Thyroid gland (tissue), 4 donors: ENCODE results near the gene GOLPH3. TPM values are rescaled to one million over a fixed set of nuclear protein-coding genes. Genes with fewer than 3 reads are reported as not detected.

Experiments used
- DNase-seq, 2 donors: peaks; one replicate each; pipeline ENCODE4 v3.0.0-alpha.2; 2019
- H3K27ac ChIP-seq, 3 donors: fragments of 200-600 bp; sonication (generic); 1 replicate in 2 of 3; 2 replicates in 1 of 3; pipeline ENCODE4 v1.5.1; 2016 to 2019; ENCODE audit warnings: mild to moderate bottlenecking in 1 of 3, moderate library complexity in 1 of 3
- H3K27me3 ChIP-seq: fragments of 200-600 bp; sonication (generic); one replicate; pipeline ENCODE4 v1.5.1; 2019
- H3K36me3 ChIP-seq, 2 donors: fragments of 200-600 bp; sonication (generic); one replicate each; pipeline ENCODE4 v1.5.1; 2016 to 2019
- H3K4me1 ChIP-seq, 2 donors: fragments of 200-600 bp; sonication (generic); one replicate each; pipeline ENCODE4 v1.5.1; 2017 to 2019
- H3K4me3 ChIP-seq, 3 donors: fragments of 200-600 bp; sonication (generic); replicated peaks in 1 of 3; 1 replicate in 2 of 3; 2 replicates in 1 of 3; pipeline ENCODE4 v1.5.1; 2016; ENCODE audit warnings: mild to moderate bottlenecking in 1 of 3
- H3K9me3 ChIP-seq: fragments of 200-600 bp; sonication (generic); one replicate; pipeline ENCODE4 v1.5.1; 2017
- CTCF ChIP-seq, 6 experiments: fragments of 200-600 bp in 3 of 6; fragments of 450-650 bp in 3 of 6; sonication (generic) in 3 of 6; IDR thresholded peaks; one replicate each; pipeline ENCODE4 v1.5.1; 2016 to 2019; ENCODE audit warnings: antibody characterized with exemption in 6 of 6, mild to moderate bottlenecking in 2 of 6, inconsistent platforms in 1 of 6, moderate library complexity in 1 of 6
- POLR2A ChIP-seq, 2 donors: fragments of 450-650 bp; IDR thresholded peaks; one replicate each; pipeline ENCODE4 v1.6.1; 2017; ENCODE audit warnings: antibody characterized with exemption in 2 of 2, mild to moderate bottlenecking in 2 of 2, moderate library complexity in 1 of 2
- WGBS, 2 donors: methylation state at CpG; one replicate each; pipeline ENCODE4 v1.1.5; 2017; 5-methylcytosine and 5-hydroxymethylcytosine counted together
- intact Hi-C: fragments of 100-400 bp; cut with DNase I; formaldehyde crosslinking; loops from one replicate; pipeline ENCODE4 v1.15.1; 2023
- total RNA-seq, 4 donors: library from RNA; depleted of rRNA; stranded (reverse); fragments of >200 nt; gene quantifications; one replicate each; pipeline ENCODE4 v1.2.3, GENCODE V29; 2016

The GOLPH3 gene
- total RNA-seq, 4 donors from 2014 or later: 105 to 138 (median 125) TPM

- WGBS, 2 donors: 71 to 80% methylated on average over 2 of the region's 2 CpGs
- no peak for DNase-seq
- Histone ChIP-seq H3K9me3 (no peaks in the 10 kb centered on the region), H3K27ac (no peak overlapping the region), H3K36me3 (no peaks in the 10 kb centered on the region), H3K4me3 (no peak overlapping the region), H3K4me1 (peaks cover 18 to 27% of the 10 kb centered on the region in 2 donors), H3K27me3 (no peaks in the 10 kb centered on the region)
- intact Hi-C loops: no loop called here
- no peak for TF ChIP-seq POLR2A (IDR thresholded peaks at IDR 0.05)
- TF ChIP-seq CTCF (IDR thresholded peaks at IDR 0.05): no peak
Observed at GRCh38 chr5:32159328-32160072, 14.6 kb downstream of the GOLPH3 start.

- Histone ChIP-seq H3K4me3 (no peak overlapping the region), H3K36me3 (no peaks in the 10 kb centered on the region), H3K27me3 (no peaks in the 10 kb centered on the region), H3K27ac (no peak overlapping the region), H3K9me3 (no peaks in the 10 kb centered on the region), H3K4me1 (peaks cover 21 to 32% of the 10 kb centered on the region in 2 donors)
- DNase-seq: no peak
- intact Hi-C loops: no loop called here
- no peak for TF ChIP-seq POLR2A (IDR thresholded peaks at IDR 0.05)
- no peak for TF ChIP-seq CTCF (IDR thresholded peaks at IDR 0.05)
- WGBS, 2 donors: 81 to 84% methylated on average over 2 of the region's 2 CpGs
Observed at GRCh38 chr5:32158679-32158975, 15.5 kb downstream of the GOLPH3 start.

GRCh38 chr5:32157078-32157477 is 17.0 kb downstream of the GOLPH3 start:
- WGBS, 2 donors: 84 to 90% methylated on average over 4 of the region's 4 CpGs
- H3K27me3 ChIP-seq: no peaks in the 10 kb centered on the region
- no peak overlapping the region for H3K27ac ChIP-seq
- no peak for DNase-seq
- intact Hi-C loops: no loop called here
- H3K4me1 ChIP-seq: peaks cover 29 to 42% of the 10 kb centered on the region in 2 donors
- TF ChIP-seq POLR2A (IDR thresholded peaks at IDR 0.05): no peak
- TF ChIP-seq CTCF (IDR thresholded peaks at IDR 0.05): no peak
- no peaks in the 10 kb centered on the region for H3K9me3 ChIP-seq
- H3K4me3 ChIP-seq: no peak overlapping the region
- no peaks in the 10 kb centered on the region for H3K36me3 ChIP-seq

- Histone ChIP-seq H3K9me3 (no peaks in the 10 kb centered on the region), H3K36me3 (no peaks in the 10 kb centered on the region), H3K27me3 (no peaks in the 10 kb centered on the region), H3K4me3 (no peak overlapping the region), H3K4me1 (peaks cover 29 to 46% of the 10 kb centered on the region in 2 donors), H3K27ac (no peak overlapping the region)
- no peak for DNase-seq
- TF ChIP-seq POLR2A (IDR thresholded peaks at IDR 0.05): no peak
- TF ChIP-seq CTCF (IDR thresholded peaks at IDR 0.05): no peak
- 88 to 91% methylated on average over 9 of the region's 9 CpGs for WGBS, 2 donors
- intact Hi-C loops: no loop called here
Observed at GRCh38 chr5:32156635-32157034, 17.5 kb downstream of the GOLPH3 start.

GRCh38 chr5:32155211-32155610 is 18.9 kb downstream of the GOLPH3 start:
- intact Hi-C loops: no loop called here
- Histone ChIP-seq H3K4me3 (no peak overlapping the region), H3K27ac (no peak overlapping the region), H3K27me3 (no peaks in the 10 kb centered on the region), H3K36me3 (no peaks in the 10 kb centered on the region), H3K9me3 (no peaks in the 10 kb centered on the region), H3K4me1 (peaks cover 29 to 46% of the 10 kb centered on the region in 2 donors)
- DNase-seq: no peak
- TF ChIP-seq CTCF (IDR thresholded peaks at IDR 0.05): no peak
- no peak for TF ChIP-seq POLR2A (IDR thresholded peaks at IDR 0.05)
- WGBS, 2 donors: 96% methylated on average over 2 of the region's 2 CpGs
